Loucy (cell line): ENCODE results near the gene DCAF8L1.
"Not testable (repeated sequence)": the region's sequence is repeated elsewhere in the genome, so short reads cannot be mapped to it uniquely, and the experiment has no call there.

Source experiments
- H2AFZ ChIP-seq: fragments of 200-600 bp; sonication (generic); 2 replicates; pipeline ENCODE4 v1.6.0; 2016; ENCODE audit warnings: antibody characterized with exemption, mild to moderate bottlenecking, low read length, moderate library complexity
- H3F3A ChIP-seq: fragments of 200-600 bp; 2 replicates; pipeline ENCODE4 v1.6.0; 2016; ENCODE audit warnings: antibody characterized with exemption, low read depth, mild to moderate bottlenecking
- H3K27me3 ChIP-seq: fragments of 200-600 bp; sonication (generic); 2 replicates; pipeline ENCODE4 v1.6.1; 2014; ENCODE audit warnings: low read length, mild to moderate bottlenecking; ENCODE audit not compliant: insufficient read depth, poor library complexity, severe bottlenecking
- H3K36me3 ChIP-seq: fragments of 200-600 bp; sonication (generic); 2 replicates; pipeline ENCODE4 v1.6.1; 2016; ENCODE audit warnings: low read length; ENCODE audit not compliant: insufficient read depth
- H3K4me1 ChIP-seq: fragments of 200-600 bp; sonication (generic); 2 replicates; pipeline ENCODE4 v1.5.1; 2014; ENCODE audit warnings: low read length, mild to moderate bottlenecking; ENCODE audit not compliant: insufficient read depth, poor library complexity, severe bottlenecking
- H3K4me2 ChIP-seq: fragments of 200-600 bp; sonication (generic); 2 replicates; pipeline ENCODE4 v1.6.0; 2014; ENCODE audit warnings: antibody characterized with exemption, low read length, low read depth, mild to moderate bottlenecking; ENCODE audit not compliant: poor library complexity, severe bottlenecking
- H3K4me3 ChIP-seq: fragments of 200-600 bp; sonication (generic); 2 replicates; pipeline ENCODE4 v1.5.1; 2014; ENCODE audit warnings: low read length, mild to moderate bottlenecking, mixed read lengths; ENCODE audit not compliant: poor library complexity, severe bottlenecking
- H3K79me2 ChIP-seq: fragments of 200-600 bp; sonication (generic); 2 replicates; pipeline ENCODE4 v1.6.1; 2014; ENCODE audit warnings: low read length; ENCODE audit not compliant: insufficient read depth
- H3K9ac ChIP-seq: fragments of 200-600 bp; sonication (generic); 2 replicates; pipeline ENCODE4 v1.6.0; 2014; ENCODE audit warnings: mild to moderate bottlenecking, low read depth, low read length, moderate library complexity; ENCODE audit not compliant: poor library complexity, severe bottlenecking
- H3K9me2 ChIP-seq: fragments of 200-600 bp; sonication (generic); replicated peaks from 2 replicates; pipeline ENCODE4 v1.6.1; 2016; ENCODE audit warnings: low read depth, low read length, mixed read lengths
- H3K9me3 ChIP-seq: fragments of 200-600 bp; sonication (generic); 2 replicates; pipeline ENCODE4 v1.6.1; 2014; ENCODE audit warnings: mild to moderate bottlenecking, antibody characterized with exemption, low read length, low read depth; ENCODE audit not compliant: insufficient read depth
- H4K20me1 ChIP-seq: fragments of 200-600 bp; sonication (generic); 2 replicates; pipeline ENCODE4 v1.6.0; 2014; ENCODE audit warnings: antibody characterized with exemption, low read length, mild to moderate bottlenecking; ENCODE audit not compliant: insufficient read depth, poor library complexity, severe bottlenecking
- EZH2phosphoT487 ChIP-seq: fragments of 200-600 bp; IDR thresholded peaks from 2 replicates; pipeline ENCODE4 v1.6.1; 2018; ENCODE audit warnings: antibody characterized with exemption, mild to moderate bottlenecking, moderate library complexity, borderline replicate concordance
- TF ChIP-seq, protein P1 (sequence below): fragments of 200-600 bp; sonication (generic); conservative IDR thresholded peaks from 2 replicates; pipeline ENCODE4 v1.5.1; 2014; ENCODE audit warnings: mild to moderate bottlenecking, antibody characterized with exemption, low read length

The DCAF8L1 gene

DNA sequence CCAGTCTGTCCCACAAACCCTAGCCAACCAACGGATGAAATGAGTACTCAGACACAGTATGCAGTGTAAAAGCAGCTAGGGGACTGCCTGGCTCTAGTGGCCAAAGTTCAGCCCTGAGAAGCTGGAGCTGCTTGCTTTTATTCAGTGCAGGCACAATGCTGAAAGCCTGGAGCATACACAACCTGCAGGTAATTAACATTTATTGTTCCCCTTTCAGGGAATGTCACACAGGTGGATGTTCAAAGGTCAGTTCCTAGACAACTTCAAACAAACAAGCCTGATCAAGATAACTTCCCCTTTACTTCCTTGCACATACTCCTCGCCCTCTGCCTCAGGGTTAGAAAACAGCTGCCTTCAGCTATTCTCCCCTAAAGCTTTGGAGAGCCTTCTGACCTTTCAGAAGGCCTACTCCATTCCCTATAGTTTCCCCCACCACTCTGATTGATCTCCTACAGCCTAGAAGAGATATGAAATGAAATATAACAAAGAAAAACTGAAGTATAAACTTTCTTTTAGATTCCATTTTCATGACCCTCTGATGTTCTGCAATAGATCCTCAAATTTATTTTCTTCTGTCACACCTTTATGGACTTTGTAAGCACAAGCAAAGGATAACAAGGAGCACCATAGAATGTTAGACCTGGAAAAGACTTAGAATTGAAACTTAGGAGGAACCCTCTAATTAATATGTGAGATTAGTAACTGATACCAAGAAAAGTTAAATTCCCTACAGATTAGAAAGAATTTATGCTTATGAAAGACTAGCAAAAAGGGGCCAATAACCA, 6.8 kb upstream of the DCAF8L1 start:
- H3K4me3 ChIP-seq, result no peak overlapping the region
- no peaks in the 10 kb centered on the region for H3K9me3 ChIP-seq
- TF ChIP-seq EZH2phosphoT487, result no peak
- TF ChIP-seq, protein P1, sequence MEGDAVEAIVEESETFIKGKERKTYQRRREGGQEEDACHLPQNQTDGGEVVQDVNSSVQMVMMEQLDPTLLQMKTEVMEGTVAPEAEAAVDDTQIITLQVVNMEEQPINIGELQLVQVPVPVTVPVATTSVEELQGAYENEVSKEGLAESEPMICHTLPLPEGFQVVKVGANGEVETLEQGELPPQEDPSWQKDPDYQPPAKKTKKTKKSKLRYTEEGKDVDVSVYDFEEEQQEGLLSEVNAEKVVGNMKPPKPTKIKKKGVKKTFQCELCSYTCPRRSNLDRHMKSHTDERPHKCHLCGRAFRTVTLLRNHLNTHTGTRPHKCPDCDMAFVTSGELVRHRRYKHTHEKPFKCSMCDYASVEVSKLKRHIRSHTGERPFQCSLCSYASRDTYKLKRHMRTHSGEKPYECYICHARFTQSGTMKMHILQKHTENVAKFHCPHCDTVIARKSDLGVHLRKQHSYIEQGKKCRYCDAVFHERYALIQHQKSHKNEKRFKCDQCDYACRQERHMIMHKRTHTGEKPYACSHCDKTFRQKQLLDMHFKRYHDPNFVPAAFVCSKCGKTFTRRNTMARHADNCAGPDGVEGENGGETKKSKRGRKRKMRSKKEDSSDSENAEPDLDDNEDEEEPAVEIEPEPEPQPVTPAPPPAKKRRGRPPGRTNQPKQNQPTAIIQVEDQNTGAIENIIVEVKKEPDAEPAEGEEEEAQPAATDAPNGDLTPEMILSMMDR, result no peak
- no peaks in the 10 kb centered on the region for H4K20me1 ChIP-seq
- H3K36me3 ChIP-seq, result no peaks in the 10 kb centered on the region
- no peak overlapping the region for H3K9ac ChIP-seq
- H3K9me2 ChIP-seq, result no peaks in the 10 kb centered on the region
- H3K4me1 ChIP-seq, result no peaks in the 10 kb centered on the region
- no peaks in the 10 kb centered on the region for H3K79me2 ChIP-seq
- H3F3A ChIP-seq, result no peaks in the 10 kb centered on the region
- no peak overlapping the region for H2AFZ ChIP-seq
- no peaks in the 10 kb centered on the region for H3K27me3 ChIP-seq
- no peak overlapping the region for H3K4me2 ChIP-seq

DNA sequence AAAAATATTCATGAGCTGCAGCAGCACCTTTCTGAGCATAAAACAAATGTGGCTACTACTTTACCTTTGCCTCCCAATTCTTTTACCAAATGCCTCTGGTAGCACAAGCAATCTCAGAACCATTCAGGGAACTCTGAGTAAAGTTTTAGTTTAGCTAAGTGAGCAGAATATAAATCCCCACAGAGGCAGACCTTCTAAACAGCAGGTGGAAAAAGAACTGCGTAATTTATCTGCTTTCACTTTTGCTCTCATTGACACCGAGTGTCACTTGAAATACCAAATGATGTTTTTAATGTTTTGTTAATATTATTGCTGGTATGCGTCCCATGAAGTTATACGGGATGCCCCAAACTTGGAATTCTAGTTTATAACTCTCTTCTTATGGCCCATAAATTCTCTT, 4.3 kb downstream of the DCAF8L1 start:
- H3K27me3 ChIP-seq, H3K4me1 ChIP-seq, H3K36me3 ChIP-seq, H3K79me2 ChIP-seq, H3K9ac ChIP-seq, H3K9me3 ChIP-seq, H3K4me2 ChIP-seq, H4K20me1 ChIP-seq, H3K9me2 ChIP-seq, H2AFZ ChIP-seq, H3F3A ChIP-seq, H3K4me3 ChIP-seq: not testable (repeated sequence)

DNA sequence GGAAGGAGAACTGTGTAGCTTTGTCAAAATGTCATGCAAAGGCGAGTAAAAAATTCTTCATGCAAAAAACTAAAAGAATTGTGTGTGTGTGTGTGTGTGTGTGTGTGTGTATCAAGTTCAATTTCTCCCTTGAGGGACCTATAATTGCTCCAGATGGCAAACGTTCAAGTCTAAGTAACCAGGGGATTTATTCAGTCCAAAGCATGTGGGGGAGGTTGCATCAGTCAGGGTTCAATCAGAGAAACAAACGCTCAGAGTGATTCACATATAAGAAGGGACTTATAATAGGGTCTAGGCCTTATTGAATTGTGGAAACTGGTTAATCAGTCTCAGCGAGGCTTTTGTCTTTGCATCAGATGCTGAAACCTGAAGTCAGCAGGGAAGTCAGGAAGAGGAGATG, 5.0 kb downstream of the DCAF8L1 start:
- H3K9me2 ChIP-seq, result no peaks in the 10 kb centered on the region
- H3K36me3 ChIP-seq, result no peaks in the 10 kb centered on the region
- H3K4me2 ChIP-seq, result no peak overlapping the region
- H4K20me1 ChIP-seq, result no peaks in the 10 kb centered on the region
- no peak overlapping the region for H3K4me3 ChIP-seq
- no peaks in the 10 kb centered on the region for H3F3A ChIP-seq
- no peak overlapping the region for H3K9ac ChIP-seq
- no peaks in the 10 kb centered on the region for H3K79me2 ChIP-seq
- H3K4me1 ChIP-seq, result no peaks in the 10 kb centered on the region
- TF ChIP-seq, protein P1, result no peak
- TF ChIP-seq EZH2phosphoT487, result no peak
- H3K9me3 ChIP-seq, result no peaks in the 10 kb centered on the region
- no peaks in the 10 kb centered on the region for H3K27me3 ChIP-seq
- no peak overlapping the region for H2AFZ ChIP-seq

DNA sequence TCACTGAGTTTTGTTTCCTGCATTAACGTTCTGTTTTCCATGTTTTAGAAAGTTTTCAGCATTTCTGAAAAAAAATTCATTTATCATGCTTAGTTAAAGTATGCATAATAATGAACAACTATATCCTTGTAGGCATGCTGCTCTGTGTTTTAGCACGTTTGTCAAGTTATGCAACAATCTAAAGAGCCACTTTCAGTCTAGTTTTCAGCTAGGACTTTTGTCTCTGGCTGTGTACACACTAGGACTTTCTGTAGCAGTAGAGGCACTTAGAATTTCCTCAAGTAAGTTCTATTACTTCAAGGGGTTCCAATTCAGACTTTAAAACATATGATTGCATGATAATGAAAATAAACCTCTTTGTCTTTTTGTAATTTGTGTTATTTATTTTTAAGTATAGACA, 12.4 kb downstream of the DCAF8L1 start:
- no peak for TF ChIP-seq EZH2phosphoT487
- H3K9me3 ChIP-seq, result no peaks in the 10 kb centered on the region
- no peaks in the 10 kb centered on the region for H3K36me3 ChIP-seq
- H3K9me2 ChIP-seq, result no peaks in the 10 kb centered on the region
- no peak overlapping the region for H2AFZ ChIP-seq
- no peaks in the 10 kb centered on the region for H3F3A ChIP-seq
- no peaks in the 10 kb centered on the region for H3K27me3 ChIP-seq
- no peaks in the 10 kb centered on the region for H4K20me1 ChIP-seq
- H3K79me2 ChIP-seq, result no peaks in the 10 kb centered on the region
- no peak overlapping the region for H3K4me2 ChIP-seq
- H3K4me3 ChIP-seq, result no peak overlapping the region
- H3K9ac ChIP-seq, result no peak overlapping the region
- no peaks in the 10 kb centered on the region for H3K4me1 ChIP-seq
